SU-DHL-6 (cell line): Measurements from ENCODE around the gene ST8SIA5.

Experiments used
- H2AFZ ChIP-seq: fragments of 200-600 bp; sonication (generic); 2 replicates; pipeline ENCODE4 v1.6.1; 2014; ENCODE audit warnings: low read depth, mild to moderate bottlenecking, moderate library complexity, mixed read lengths, antibody characterized with exemption, low read length; ENCODE audit not compliant: severe bottlenecking
- H3F3A ChIP-seq: fragments of 200-600 bp; shearing (Covaris generic); 2 replicates; pipeline ENCODE4 v1.6.0; 2016; ENCODE audit warnings: antibody characterized with exemption, mild to moderate bottlenecking; ENCODE audit not compliant: insufficient read depth
- H3K27ac ChIP-seq: fragments of 200-600 bp; sonication (generic); 2 replicates; pipeline ENCODE4 v1.5.1; 2016; ENCODE audit warnings: low read depth, mild to moderate bottlenecking, low read length, moderate library complexity, mixed read lengths
- H3K27me3 ChIP-seq: fragments of 200-600 bp; sonication (generic), shearing (Covaris generic); 2 replicates; pipeline ENCODE4 v1.6.0; 2014; ENCODE audit warnings: mild to moderate bottlenecking, low read length
- H3K36me3 ChIP-seq: fragments of 200-600 bp; sonication (generic); 2 replicates; pipeline ENCODE4 v1.6.1; 2014; ENCODE audit warnings: mild to moderate bottlenecking, low read length, mixed read lengths
- H3K4me2 ChIP-seq: fragments of 300-600, 200-600 bp; shearing (Covaris generic), sonication (generic); 2 replicates; pipeline ENCODE4 v1.6.0; 2014; ENCODE audit warnings: low read length, low read depth, mild to moderate bottlenecking; ENCODE audit not compliant: poor library complexity, severe bottlenecking
- H3K4me3 ChIP-seq: fragments of 200-600 bp; sonication (generic); 2 replicates; pipeline ENCODE4 v1.5.1; 2014; ENCODE audit warnings: antibody characterized with exemption, low read length, mild to moderate bottlenecking, mixed read lengths; ENCODE audit not compliant: insufficient read depth, poor library complexity, severe bottlenecking
- H3K79me2 ChIP-seq: fragments of 200-600 bp; sonication (generic); 2 replicates; pipeline ENCODE4 v1.6.1; 2014; ENCODE audit warnings: mild to moderate bottlenecking, low read length, moderate library complexity; ENCODE audit not compliant: insufficient read depth
- H3K9ac ChIP-seq: fragments of 200-600 bp; sonication (generic); 2 replicates; pipeline ENCODE4 v1.7.0; 2014; ENCODE audit warnings: mild to moderate bottlenecking, low read length
- H3K9me2 ChIP-seq: fragments of 200-600 bp; sonication (generic); replicated peaks from 2 replicates; pipeline ENCODE4 v1.6.1; 2014; ENCODE audit warnings: low read length; ENCODE audit not compliant: insufficient read depth
- H3K9me3 ChIP-seq: fragments of 200-600 bp; sonication (generic); 2 replicates; pipeline ENCODE4 v1.6.1; 2014; ENCODE audit warnings: low read length, mixed read lengths; ENCODE audit not compliant: insufficient read depth
- H4K20me1 ChIP-seq: fragments of 200-600 bp; sonication (generic); 2 replicates; pipeline ENCODE4 v1.6.1; 2014; ENCODE audit warnings: low read depth, mild to moderate bottlenecking, antibody characterized with exemption, low read length, moderate library complexity, mixed read lengths
- EZH2phosphoT487 ChIP-seq: fragments of 200-600 bp; sonication (generic), shearing (Covaris generic); conservative IDR thresholded peaks from 2 replicates; pipeline ENCODE4 v1.6.1; 2018; ENCODE audit warnings: mild to moderate bottlenecking, antibody characterized with exemption, low read length, moderate library complexity, mixed read lengths
- TF ChIP-seq, protein P1 (sequence below): fragments of 200-600 bp; sonication (generic); IDR thresholded peaks from one replicate; pipeline ENCODE4 v1.5.1; 2017; ENCODE audit warnings: antibody characterized with exemption, mild to moderate bottlenecking, low read length, moderate library complexity; ENCODE audit not compliant: insufficient read depth, poor library complexity, severe bottlenecking

Gene ST8SIA5

DNA sequence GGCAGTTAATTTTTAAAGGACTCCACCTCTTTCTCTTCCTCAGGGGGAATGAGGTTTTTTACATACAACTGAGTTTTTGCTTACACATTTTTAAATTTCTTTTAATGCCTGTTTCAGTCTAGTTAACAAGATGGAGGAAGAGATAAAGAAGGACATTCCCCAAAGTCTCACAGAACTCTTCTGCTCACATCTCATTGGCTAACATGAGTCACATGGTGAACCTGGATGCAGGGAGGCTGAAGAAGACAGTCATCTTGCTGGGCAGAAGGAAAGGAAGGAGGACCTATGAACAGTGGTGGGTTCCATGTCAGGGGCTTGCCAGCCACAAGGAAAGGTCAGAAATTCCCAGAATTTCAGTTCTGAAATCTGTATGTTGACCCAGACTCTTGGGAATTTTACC is 10.4 kb upstream of the ST8SIA5 start:
- no peak for TF ChIP-seq EZH2phosphoT487
- TF ChIP-seq, protein P1, sequence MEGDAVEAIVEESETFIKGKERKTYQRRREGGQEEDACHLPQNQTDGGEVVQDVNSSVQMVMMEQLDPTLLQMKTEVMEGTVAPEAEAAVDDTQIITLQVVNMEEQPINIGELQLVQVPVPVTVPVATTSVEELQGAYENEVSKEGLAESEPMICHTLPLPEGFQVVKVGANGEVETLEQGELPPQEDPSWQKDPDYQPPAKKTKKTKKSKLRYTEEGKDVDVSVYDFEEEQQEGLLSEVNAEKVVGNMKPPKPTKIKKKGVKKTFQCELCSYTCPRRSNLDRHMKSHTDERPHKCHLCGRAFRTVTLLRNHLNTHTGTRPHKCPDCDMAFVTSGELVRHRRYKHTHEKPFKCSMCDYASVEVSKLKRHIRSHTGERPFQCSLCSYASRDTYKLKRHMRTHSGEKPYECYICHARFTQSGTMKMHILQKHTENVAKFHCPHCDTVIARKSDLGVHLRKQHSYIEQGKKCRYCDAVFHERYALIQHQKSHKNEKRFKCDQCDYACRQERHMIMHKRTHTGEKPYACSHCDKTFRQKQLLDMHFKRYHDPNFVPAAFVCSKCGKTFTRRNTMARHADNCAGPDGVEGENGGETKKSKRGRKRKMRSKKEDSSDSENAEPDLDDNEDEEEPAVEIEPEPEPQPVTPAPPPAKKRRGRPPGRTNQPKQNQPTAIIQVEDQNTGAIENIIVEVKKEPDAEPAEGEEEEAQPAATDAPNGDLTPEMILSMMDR = no peak

DNA sequence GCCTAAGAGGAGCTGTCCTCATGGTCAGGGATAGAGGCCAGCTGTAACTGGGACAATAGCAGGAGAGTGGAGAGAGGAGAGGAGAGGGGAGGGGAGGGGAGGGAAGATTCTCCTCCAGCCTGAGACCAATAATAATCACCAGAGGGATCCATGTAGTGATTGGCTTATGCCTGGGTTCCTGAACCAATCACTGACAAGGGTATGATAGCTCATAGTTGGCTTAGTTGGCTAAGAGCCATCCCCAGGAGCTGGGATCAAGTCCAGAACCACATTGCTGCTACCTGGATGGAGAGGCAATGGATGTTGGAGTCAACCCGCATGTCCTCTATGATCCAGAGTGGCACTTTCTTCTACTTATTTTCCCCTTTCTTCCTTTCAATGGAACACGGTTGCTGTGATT is 7.7 kb upstream of the ST8SIA5 start:
- Histone ChIP-seq H3K27me3 (0 out of 2 replicates have a peak, but pooled peaks cover 5% of the 10 kb centered on the region), H3K9me3 (no peaks in the 10 kb centered on the region), H3K79me2 (no peaks in the 10 kb centered on the region), H3K27ac (no peak overlapping the region), H3K4me2 (no peak overlapping the region), H3K9me2 (no peaks in the 10 kb centered on the region), H3F3A (no peaks in the 10 kb centered on the region), H4K20me1 (no peaks in the 10 kb centered on the region), H2AFZ (no peak overlapping the region), H3K9ac (no peak overlapping the region), H3K36me3 (no peaks in the 10 kb centered on the region), H3K4me3 (no peak overlapping the region)
- TF ChIP-seq EZH2phosphoT487 = no peak
- TF ChIP-seq, protein P1 = no peak

More for the DNA sequence above, 10.4 kb upstream of the ST8SIA5 start:
- Histone ChIP-seq H3K36me3 (no peaks in the 10 kb centered on the region), H4K20me1 (no peaks in the 10 kb centered on the region), H3K4me3 (no peak overlapping the region), H2AFZ (no peak overlapping the region), H3K27ac (no peak overlapping the region), H3K9ac (no peak overlapping the region), H3K4me2 (no peak overlapping the region), H3K9me2 (no peaks in the 10 kb centered on the region), H3K27me3 (0 out of 2 replicates have a peak, but pooled peaks cover 3% of the 10 kb centered on the region), H3F3A (no peaks in the 10 kb centered on the region), H3K9me3 (no peaks in the 10 kb centered on the region), H3K79me2 (no peaks in the 10 kb centered on the region)

DNA sequence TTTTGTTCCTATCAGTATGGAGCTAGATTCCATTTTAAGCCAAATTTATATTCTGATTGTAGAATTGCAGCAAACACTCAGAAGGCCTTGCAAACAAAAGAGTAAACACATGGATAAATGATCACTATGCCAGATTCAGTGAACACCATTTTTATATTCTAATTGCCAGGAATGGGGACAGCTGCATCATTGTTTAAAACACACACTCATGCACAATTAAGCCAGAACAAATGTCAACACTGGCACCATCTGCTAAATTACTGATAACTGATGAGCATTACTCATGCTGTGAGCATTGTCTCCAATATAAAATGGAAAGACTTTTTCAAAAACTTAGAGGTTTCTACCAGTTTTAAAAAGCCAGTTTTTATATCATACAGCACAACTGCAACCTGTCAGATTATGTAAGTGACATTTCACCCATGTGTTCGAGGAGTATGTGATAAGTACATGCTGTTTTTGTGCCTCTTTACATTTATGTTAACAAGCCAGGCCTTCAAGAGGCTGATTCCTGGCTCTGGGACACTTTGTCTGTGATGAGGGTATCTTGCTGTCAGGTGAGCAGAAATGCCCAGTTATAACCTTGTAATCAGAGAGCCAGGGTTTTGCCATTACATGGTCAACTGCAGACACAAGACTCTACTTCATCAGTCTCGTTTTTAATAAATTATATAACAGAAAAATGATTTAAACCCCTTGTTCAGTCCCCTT is 4.4 kb upstream of the ST8SIA5 start:
- Histone ChIP-seq H3K9me2 (no peaks in the 10 kb centered on the region), H2AFZ (no peak overlapping the region), H3K9me3 (no peaks in the 10 kb centered on the region), H3K79me2 (no peaks in the 10 kb centered on the region), H3K36me3 (no peaks in the 10 kb centered on the region), H3K27me3 (0 out of 2 replicates have a peak, but pooled peaks cover 5% of the 10 kb centered on the region), H4K20me1 (no peaks in the 10 kb centered on the region), H3K4me2 (no peak overlapping the region), H3K27ac (no peak overlapping the region), H3F3A (no peaks in the 10 kb centered on the region), H3K4me3 (no peak overlapping the region), H3K9ac (no peak overlapping the region)
- TF ChIP-seq EZH2phosphoT487 = no peak
- TF ChIP-seq, protein P1 = no peak
